Fibroblast of skin of right quadriceps (primary cell): ENCODE measurements around the gene PEAK1.
"Not testable (repeated sequence)": the region's sequence is repeated elsewhere in the genome, so short reads cannot be mapped to it uniquely, and the experiment has no call there.

Source experiments
- DNase-seq: peaks from one replicate; pipeline ENCODE4 v3.0.0-alpha.2; 2013

Gene PEAK1

DNA sequence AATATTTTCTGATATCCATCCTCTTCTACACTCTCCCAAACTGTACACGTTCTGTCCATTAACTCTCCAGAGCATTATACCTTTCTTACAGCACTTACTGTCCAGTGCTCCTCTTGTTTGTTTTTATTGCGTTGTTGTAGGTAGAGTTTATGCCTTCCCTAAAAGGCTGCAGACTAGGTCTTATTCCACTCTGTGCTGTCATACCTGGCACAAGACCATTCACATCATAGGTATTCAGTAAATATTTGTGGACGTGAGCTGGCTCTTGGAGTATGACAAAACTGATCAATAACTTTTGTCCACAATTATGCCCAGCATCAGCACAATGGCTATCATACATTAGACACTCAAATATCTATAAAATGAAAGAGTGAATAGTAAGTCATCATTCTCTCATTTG is 5.2 kb upstream of the PEAK1 start:
- no peak for DNase-seq

DNA sequence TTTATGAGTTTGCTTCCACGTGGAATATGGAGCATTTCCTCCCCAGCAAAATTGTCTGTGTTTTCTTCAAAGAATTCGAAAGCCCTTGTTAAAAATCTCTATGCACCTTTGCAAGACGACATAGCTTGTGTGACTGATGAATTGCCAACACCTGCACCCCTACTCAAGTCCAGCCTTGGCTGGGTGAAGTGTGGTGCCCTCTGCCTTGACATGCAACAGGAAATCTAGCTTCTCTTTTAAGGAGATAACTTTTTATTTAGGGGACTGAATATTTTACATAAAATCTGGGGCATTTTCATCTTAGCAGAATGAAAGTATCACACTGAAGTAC is 1.4 kb upstream of the PEAK1 start:
- no peak for DNase-seq

DNA sequence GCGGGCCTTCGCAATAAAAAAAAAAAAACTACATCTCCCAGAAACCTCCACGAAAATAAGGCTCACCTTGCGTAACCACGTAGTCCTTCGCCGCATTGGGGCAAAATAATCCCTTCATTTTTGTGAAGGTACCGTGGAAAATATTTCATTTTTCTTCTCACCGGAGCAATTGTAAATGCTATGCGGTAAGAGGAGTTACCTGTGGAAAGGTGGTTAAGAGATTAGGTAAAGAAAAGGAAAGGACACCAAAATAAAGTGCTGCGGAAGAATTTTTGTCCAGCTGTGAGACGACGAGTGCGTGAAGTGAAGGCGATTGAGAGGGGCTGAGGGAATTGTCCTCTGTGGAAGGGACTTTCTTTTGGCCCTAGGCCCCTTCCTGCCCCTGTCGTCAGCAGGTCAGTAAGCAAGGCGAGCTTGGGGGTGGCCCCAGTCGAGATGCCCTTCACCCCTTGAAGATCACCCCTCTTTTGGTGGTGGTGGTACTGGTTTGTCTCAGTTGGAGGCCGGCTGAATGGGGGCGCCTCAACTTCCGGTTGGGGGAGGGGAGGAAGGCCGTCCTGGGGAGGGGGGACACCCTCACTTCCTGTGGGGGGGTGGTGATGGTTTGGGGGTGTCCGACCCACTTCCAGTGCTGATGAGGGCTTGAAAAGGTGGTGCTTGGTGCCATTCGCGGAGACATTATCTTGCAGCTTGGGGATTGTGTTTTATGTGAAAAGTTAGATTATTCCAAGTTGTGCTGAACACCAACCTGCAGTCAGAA is 886 bp upstream of the PEAK1 start, which contains the start of gene HMG20A:
Gene HMG20A, plus strand, starts transcription at position 279 of the 760 bp plus-strand sequence. CDS start 37,520 bp downstream, outside the sequence.
- DNase-seq = peak; percentile 91

DNA sequence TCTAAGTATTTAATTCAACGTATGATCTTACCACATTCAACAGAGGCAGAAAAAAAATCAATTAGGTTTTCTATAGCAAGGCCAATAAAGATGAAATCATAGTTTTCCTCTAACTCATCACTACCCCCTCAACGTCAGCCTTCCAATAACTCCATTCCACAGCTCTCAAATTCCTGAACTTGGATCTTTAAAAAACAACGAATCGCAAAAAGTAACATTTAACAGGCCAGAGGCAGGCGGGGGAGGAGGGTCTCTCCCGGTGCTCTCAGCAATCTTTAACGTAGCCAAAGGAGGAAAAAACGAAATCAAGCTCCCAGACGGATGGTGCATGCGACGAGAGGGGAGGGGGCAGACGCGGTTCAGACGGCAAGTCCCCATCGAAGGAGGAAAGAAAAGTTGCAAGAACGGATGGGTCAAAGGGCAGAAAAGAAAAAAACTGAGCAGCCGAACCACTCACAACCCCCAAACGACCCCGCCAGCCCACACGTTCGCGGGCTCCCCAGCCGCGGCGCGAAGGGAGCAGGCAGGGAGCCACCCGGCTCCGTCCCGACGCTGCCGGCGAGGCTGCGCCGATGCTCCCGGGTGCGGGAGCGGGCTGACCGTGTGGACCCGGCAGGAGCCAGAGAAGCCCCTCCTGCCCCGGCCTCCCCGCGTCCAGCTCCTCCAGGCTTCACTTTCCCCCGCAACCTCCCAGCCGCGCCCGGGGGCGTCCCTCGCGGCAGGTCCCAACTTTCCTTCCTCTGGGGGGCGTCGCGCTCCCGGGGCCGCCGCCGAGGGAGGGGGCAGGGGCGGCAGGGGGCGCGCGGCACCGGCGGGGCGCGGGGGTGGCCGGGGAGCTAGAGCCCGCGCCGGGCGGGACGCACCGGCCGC is 703 bp downstream of the PEAK1 start:
- peak; percentile 74 for DNase-seq

DNA sequence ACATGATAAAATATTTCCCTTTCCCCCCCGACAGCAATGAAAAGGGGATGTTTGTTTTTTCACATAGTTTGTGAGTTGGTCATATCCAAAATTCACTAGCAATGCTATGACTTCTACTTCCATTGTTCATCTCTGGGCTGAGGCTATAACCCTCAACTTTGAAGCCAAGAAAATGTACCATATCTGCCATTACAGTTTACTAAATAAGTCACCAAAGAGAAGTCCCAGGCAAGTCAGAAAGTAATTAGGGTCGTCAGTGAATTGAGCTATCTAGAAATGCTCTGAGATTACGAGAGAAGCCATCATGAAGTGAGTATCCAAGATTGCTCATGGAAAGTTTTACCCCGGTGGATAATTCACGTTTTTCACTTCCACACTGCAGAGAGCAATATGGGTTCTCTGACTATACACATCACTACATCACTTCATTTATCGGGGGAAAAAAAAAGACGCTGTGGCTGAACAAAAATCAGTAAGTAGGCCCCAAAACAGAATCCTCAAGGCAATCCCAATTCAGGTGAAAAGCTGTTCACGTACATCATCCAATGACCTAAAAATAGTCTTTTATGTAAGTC is 1.4 kb downstream of the PEAK1 start:
- peak; percentile 66 for DNase-seq

DNA sequence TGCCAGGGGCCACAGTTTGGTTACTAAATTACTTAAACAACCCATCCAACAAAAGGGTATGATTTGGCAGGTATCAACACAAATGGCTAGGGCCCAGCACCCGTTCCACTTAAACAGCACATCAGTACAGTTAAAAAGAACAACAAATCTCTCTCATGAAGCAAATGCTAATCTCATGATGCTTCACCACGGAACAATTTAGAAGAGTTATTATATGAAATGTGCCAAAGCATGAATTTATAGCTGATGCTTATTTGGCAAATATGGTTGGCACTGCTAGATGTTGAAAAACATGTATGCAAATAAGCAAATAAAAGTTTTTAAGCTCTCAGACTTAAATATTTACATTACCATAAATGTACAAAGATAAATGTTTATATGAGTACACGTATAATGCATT is 2.3 kb downstream of the PEAK1 start:
- DNase-seq = no peak

DNA sequence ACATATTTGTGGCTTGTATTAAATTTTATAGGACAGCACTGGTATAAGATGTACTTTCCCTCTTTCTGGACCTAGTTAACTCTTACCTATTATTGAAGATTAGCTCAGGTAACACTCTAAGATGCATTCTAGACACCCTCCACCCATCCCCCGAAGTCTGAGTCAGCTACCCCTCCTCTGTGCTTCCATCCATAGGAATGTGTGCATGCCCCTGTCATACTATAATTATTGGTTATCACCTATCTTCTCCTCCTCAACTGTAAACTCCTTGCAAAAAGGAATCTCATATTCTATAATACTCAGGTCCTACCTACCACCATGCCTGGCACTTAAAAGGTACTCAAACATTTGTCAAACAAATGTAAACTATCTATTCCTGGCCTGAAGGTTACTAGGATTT is 3.0 kb downstream of the PEAK1 start:
- no peak for DNase-seq

DNA sequence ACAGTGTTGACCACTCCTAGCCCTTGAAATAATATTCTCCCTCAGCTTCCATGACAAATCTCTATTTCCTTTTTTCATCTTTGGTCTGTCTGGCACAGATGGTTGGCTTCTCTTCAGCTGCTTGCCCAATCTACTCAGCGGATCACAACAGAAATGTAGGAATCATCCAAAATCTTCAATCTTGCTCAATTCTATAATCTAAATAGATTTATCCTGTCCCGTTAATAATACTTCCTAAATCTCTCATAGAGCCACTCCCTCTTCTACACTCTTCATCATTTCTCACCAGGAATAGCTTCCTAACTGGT is 3.8 kb downstream of the PEAK1 start:
- peak; percentile 34 for DNase-seq

DNA sequence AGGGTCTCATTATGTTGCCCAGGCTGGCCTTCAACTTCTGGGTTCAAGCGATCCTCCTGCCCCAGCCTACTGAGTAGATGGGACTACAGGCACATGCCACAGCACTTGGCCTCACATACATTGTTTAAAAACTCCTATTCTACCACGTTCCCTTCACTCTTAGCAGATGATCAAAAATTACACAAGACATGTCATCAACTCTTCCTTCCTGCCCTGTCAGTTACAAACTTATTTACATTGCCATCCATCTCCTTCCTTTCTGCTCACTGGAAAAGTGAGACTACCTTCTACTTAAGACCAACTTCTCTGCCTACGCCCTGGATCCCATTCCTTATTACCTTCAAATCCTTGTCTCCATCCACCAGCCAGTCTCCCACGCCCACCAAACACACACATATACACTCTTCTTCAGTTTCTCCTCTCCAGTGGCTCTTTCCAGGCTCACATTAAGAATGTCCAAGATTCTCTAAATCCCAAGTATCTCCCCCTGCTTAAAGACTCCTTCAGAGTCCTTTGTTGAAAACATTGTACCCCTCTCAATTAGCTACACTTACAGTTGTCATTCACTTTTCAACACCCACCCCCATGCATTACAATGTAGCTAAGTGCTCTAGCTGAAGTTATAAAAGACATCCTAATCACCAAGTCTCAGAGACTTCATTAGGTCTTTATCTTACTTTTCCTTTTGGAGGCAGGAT is 4.3 kb downstream of the PEAK1 start:
- DNase-seq = no peak

DNA sequence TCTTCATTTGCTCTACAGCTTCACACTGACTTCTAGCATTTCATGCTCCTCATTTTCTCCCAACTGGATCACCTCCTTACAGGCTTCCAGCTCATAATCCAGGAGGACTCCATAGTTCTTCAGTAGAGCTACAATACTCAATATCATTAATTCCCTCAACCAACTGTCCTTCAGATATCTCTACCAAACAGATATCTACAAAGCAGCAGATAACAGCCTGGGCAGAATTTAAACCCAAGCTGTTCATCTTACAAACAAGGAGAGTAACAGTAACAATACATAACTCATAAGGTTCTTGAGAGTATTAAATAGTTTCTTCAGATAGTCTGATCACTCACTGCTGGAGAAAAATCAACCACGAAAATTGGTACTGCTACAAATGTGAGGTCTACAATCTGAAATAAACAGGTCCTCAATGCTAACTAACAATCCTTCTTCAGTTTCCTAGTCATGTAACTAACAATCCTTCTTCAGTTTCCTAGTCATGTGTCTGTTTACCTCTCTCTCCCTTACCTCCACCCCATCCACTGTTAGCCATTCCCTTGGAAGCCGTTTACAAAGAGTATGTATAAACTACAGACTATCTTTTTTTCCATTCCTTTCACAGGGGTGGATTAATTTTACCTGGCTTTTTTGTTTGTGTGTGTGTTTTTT is 5.0 kb downstream of the PEAK1 start:
- DNase-seq = no peak

DNA sequence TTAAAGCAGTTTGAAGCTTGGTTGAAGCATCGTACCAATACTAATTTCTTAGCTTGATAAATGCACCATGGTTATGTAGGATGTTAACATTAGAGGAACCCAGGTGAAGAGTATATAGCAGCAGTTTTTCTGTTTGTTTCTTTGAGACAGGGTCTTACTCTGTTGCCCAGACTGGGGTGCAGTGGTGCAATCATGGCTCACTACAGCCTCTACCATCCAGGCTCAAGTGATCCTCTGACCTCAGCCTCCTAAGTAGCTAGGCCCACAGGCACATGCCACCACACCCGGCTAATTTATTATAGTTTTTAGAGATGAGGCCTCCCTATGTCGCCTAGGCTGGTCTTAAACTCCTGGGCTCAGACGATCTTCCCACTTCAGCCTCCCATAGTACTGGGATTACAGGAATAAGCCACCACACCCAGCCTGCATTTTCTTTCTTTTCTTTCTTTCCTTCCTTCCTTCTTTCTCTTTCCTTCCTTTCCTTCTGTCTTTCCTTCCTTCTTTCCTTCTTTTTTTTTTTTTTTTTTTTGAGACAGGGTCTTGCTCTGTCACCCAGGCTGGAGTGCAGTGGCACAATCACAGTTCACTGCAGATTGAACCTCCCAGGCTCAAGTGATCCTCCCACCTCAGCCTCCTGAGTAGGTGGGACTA is 6.1 kb downstream of the PEAK1 start:
- no peak for DNase-seq

DNA sequence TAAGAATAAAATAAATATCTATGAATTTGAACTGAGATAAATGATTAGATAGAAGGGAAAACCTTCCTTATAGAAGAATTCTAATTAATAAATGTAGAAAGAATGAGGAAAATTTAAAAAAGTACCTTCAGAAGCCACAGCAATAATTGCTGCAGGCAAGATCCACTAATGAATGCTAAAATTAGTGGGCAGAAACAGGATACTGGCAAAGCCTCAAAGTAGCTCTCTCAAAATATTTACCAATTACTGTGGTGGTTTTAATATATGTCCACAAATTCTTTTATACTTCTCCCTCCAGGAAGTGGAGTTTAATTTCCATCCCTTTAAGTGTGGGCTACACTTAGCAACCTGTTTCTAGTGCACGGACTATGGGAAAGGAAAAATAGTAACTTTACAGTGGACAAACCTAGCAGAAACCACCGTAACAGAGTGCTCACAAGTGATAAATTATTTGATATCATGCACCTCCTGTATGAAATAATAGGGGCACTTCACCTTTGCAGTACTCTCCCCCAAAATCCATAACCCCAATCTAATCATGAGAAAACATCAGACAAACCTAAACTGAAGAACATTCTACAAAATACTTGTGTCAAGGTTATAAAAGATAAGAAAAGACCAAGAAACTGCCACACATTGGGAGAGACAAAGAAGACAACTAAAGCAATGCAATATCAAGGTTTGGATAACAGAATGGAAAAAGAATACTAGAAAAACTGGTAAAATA is 6.8 kb downstream of the PEAK1 start:
- DNase-seq = no peak

DNA sequence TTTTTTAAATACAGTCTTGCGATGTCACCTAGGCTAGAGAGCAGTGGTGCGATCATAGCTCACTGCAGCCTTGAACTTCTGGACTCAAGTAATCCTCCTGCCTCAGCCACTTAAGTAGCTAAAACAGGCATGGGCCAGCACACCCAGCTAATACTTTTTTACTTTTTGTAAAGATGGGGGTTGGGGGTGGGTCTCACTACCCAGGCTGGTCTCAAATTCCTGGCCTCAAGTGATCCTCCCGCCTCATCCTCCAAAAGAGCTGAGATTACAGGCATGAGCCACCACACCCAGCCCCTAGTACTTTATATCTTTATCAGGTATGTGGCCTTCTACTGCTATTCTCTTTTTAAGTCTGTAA is 8.3 kb downstream of the PEAK1 start:
- no peak for DNase-seq

DNA sequence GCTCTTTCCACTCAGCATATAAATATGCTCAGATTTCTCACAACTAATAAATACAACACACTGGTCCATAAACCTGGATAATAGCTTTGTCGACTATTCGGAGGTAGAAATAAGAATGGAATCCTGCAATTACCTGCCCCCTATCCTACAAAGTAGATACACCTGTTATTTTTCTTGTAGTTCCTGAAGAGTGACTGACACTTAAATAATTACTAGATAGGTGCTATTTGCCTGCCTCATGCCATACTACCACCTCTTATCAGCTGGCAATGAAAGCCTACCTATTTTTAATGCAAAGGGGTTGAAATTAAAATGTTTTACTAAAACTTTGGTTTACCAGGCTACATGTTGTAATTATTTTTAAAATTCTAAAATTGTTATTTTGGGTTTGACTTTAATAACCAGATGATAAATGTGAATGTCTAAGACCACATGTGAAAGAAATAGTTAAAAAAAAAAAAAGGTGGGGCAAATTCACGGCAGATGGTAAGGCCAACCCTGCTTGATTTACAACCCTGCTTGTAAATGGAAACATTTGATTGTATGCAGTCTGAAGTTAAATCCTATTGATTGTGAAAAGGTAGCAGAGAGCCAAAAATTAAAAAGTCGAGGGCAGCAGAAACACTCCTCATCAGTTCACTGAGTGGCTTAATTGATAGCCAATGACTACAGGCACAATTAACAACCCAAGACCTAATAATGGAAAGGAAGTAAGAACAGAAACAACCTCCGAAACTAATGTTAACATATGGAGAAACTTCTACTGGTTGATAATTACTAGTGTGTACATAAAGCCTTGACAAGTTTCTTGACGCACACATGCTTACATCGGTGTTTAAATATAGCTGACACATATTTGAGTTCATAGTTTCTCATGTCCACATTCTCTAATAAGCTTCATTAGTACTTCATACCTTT is 8.9 kb downstream of the PEAK1 start:
- no peak for DNase-seq

DNA sequence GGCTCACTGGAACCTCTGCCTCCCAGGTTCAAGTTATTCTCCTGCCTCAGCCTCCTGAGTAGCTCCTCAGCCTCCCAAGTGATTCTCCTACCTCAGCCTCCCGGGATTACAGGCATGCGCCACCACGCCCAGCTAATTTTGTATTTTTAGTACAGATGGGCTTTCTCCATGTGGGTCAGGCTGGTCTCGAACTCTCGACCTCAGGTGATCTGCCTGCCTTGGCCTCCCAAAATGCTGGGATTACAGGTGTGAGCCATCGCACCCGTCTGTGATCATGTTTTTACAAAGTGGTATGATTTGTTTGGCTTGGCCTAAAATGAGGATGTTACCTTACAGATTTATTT is 9.8 kb downstream of the PEAK1 start:
- not testable (repeated sequence) for DNase-seq

DNA sequence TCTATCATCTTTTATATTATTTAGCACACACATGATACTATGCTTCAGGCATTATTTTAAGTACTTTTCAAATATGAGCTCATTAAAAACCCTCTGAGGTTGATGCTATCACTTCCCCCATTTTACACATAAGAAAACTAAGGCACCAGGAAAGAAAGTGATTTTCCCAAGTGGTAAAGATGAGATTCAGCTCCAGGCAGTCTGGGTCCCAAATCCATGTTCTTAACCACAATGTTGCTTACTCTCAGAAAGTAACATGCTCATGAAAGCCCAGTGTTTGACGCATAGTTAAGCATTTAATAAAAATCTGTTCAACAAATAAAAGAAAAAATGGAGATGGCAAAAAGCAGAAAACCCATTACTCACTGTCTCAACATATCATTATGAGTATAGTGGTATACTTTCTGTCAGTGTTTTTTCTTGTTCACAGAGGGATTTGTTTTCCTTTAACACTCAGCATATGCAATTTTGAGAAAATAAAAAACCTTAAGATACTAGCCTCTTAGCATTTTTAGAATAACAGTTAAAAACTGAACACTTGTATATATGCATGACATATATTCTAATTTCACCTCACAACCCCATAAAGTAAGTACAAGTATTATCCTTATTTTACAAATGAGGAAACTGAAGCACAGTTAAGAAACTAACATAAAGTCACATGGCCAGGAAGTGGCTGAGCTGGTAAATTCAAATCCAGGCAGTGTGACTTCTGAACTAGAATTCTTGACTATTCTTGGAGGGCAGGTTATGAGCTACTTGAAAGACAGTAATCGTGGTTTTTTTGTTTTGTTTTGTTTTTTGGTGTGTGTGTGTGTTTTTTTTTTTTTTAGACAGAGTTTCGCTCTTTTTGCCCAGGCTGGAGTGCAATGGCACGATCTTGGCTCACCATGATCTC is 10.4 kb downstream of the PEAK1 start:
- no peak for DNase-seq

DNA sequence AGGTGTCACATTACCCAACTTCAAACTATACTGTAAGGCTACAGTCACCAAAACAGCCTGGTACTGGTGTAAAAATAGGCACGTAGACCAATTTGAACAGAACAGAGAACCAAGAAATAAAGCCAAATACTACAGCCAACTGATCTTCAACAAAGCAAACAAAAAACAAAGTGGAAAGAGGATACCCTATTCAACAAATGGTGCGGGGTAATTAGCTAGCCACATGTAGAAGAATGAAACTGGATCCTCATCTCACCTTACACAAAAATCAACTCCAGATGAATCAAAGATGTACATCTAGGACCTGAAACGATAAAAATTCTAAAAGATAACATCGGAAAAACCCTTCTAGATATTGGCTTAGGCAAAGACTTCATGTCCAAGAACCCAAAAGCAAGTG is 13.1 kb downstream of the PEAK1 start:
- no peak for DNase-seq

DNA sequence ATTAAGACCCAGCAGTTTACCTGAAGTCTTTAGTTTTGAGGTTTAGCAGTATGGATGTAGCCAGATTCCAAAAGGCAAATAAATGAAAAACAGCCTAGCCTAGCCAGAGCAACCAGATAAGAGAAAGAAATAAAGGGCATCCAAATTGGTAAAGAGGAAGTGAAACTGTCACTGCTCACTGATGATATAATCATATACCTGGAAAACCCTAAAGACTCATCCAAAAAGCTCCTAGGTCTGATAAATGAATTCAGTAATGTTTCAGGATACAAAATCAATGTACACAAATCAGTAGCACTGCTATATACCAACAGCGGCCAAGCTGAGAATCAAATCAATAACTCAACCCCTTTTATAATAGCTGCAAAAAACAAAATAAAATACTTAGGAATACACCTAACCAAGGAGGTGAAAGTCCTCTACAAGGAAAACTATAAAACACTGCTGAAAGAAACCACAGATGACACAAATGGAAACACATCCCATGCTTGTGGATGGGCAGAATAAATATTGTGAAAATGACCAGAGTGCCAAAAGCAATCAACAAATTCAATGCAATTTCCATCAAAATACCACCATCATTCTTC is 13.6 kb downstream of the PEAK1 start:
- not testable (repeated sequence) for DNase-seq

DNA sequence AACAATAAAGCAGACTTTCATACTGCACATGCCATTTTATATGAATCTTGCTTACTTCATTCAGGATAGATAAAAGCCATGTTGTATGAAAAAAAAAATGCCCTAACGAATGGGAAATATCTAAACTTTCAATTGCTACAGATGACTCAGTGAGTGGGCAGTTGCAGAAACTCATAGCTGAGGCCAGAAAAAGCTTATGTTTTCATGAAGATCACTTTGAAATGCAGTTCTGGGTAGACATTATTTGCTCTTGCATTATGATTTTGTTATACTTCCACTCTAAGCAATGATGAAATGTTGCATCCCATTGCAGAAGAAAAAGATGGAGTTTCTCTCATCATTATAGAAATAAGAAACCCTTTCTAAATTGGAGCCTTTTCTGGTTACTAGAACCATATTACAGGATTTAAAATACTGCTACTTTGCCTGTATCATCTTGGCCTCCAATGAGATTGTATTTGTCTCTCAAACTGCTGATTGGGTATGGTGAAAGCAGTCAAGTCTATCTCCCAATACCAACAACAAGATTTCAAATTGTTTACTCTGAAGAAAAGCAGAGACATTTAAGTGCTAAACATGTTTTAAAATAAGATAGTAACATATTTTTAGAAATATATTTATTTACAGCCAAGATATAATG is 17.0 kb downstream of the PEAK1 start:
- DNase-seq = peak; percentile 80
